ENCODE results near the gene SCAMP3. TPM values are rescaled to one million over a fixed set of nuclear protein-coding genes. Genes with fewer than 3 reads are reported as not detected.

The SCAMP3 gene
- total RNA-seq, 1 donor from 2014 or later, result 12.3 TPM

DNA sequence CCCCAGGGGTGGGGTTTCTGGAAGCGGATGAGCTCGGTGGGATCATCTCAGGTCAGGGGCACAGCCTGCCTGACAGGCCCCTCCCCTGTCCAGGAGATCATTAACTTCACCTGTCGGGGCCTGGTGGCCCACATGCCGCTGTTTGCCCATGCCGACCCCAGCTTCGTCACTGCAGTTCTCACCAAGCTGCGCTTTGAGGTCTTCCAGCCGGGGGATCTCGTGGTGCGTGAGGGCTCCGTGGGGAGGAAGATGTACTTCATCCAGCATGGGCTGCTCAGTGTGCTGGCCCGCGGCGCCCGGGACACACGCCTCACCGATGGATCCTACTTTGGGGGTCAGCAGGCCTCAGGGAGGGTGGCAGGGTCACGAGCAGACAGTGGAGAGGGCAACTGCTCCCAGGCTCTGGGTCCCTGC is 23.5 kb upstream of the SCAMP3 start:
- no peak for DNase-seq (ENCODE audit: low spot score)

DNA sequence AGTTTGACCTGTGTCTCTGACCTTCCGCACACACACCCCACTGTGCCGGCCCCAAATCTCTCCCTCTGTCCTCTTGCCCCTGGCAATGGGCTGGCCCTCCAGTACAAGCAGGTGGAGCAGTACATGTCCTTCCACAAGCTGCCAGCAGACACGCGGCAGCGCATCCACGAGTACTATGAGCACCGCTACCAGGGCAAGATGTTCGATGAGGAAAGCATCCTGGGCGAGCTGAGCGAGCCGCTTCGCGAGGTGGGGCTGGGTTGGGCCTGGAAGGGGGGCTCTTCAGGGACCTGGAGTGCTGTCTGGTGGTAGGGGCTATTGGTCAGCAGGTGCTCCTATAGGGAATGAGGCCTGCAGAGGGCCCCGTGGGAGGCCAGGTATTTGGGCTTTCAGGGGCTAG is 22.9 kb upstream of the SCAMP3 start:
- DNase-seq (ENCODE audit: low spot score), result no peak

DNA sequence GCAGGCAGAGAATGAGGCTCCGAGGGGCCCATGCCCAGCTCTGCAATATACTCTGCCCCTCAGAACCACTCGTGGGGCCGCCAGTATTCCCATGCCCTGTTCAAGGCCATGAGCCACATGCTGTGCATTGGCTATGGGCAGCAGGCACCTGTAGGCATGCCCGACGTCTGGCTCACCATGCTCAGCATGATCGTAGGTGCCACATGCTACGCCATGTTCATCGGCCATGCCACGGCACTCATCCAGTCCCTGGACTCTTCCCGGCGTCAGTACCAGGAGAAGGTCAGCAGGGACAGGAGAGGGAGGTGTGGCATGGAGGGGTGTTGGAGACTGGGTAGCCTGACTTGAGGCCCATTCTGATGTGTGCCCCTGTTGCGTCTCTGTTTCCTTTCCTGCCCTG is 22.3 kb upstream of the SCAMP3 start:
- DNase-seq (ENCODE audit: low spot score), result no peak

DNA sequence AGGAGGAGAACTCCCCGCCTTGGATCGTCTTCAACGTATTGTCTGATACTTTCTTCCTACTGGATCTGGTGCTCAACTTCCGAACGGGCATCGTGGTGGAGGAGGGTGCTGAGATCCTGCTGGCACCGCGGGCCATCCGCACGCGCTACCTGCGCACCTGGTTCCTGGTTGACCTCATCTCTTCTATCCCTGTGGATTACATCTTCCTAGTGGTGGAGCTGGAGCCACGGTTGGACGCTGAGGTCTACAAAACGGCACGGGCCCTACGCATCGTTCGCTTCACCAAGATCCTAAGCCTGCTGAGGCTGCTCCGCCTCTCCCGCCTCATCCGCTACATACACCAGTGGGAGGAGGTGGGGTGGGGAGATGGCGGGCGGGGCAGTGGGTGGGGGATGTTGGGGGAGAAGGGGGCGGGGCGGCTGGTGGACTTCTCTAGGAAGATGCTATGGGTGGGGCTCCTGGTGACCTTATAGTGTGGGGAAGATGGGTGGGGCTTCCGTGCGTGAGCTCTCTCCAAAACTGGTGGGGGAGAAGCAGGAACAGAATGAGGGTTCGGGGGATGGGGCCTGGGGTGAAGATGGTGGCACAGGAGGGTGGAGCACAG is 20.4 kb upstream of the SCAMP3 start:
- no peak for DNase-seq (ENCODE audit: low spot score)

DNA sequence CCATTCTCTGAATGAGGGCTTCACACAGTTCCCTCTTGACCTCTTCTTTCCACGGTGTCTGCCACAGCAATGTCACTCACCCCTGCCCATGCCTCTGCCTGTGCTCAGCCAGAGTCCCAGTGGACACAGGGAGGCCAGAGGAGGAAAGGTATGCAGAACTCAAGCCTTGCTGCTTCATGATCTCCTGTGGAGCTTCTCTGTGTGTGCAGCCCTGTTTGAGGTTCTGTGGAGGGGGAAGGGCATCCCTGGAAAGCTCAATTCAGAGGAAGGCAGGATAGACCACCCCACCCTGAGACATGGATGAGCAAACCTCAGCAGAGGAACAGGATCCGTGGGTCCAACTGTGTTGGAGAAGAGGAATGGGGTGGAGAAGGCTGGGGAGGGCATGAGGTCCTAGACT is 17.1 kb upstream of the SCAMP3 start:
- no peak for DNase-seq (ENCODE audit: low spot score)

DNA sequence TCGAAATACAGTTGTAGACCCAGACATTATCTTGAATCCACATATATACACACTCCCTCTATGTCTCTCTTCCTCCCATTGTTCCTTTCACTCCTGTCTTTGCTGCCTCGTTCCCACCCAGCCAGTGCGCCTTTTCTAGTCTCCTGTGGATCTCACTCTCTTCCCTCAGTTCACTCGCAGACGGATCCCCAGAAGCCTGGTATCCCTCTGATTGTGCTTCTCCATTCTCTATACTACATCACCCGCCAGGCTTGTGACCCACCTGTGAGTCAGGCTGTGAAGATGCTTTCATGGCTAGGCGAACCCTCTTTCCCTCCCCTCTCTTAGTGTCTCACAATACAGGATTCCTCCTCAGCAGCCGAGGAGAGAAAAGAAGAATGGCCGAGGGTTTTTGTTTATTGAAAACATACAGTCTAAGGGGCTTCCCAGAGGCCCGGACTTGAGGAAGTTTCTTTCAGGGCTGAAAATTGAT is 16.6 kb upstream of the SCAMP3 start:
- DNase-seq (ENCODE audit: low spot score), result no peak

DNA sequence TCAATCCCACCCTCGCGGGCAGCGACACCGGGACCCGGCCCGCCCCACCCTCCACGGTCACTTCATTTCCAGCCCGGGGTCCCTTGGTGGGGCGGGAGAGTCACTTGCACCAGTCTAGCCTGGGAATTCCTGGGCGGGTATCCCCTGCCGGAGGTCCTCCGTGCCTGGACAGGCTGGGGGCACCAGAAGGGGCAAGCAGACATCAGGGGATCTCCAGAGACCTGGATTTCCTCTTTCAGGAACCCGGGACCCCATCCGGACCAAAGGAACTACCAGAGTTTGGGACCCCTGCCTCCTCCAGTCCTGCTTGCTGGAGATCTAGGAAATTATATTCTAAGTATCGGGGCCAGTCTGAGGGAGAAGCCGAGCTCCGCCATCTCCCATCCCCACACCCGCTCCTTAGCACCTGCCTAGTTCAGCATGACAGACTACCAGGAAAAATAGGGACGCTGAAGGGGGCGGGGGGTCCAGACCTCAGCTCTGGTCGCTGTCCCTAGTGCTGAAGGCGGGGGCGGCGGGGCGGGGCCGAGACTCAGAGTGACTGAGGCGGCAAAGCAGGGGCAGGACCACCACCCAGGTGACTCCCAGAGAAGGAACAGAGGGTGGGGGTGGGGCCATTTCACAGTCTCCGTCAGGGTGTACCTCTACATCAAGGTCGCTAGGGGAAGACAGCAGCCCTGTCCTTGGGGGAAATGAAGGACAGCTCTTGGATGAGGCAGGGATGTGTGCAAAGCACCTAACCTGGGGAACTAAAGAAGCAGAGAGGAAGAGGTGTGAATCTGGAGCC is 15.9 kb upstream of the SCAMP3 start:
- peak; percentile 44 for DNase-seq (ENCODE audit: low spot score)

DNA sequence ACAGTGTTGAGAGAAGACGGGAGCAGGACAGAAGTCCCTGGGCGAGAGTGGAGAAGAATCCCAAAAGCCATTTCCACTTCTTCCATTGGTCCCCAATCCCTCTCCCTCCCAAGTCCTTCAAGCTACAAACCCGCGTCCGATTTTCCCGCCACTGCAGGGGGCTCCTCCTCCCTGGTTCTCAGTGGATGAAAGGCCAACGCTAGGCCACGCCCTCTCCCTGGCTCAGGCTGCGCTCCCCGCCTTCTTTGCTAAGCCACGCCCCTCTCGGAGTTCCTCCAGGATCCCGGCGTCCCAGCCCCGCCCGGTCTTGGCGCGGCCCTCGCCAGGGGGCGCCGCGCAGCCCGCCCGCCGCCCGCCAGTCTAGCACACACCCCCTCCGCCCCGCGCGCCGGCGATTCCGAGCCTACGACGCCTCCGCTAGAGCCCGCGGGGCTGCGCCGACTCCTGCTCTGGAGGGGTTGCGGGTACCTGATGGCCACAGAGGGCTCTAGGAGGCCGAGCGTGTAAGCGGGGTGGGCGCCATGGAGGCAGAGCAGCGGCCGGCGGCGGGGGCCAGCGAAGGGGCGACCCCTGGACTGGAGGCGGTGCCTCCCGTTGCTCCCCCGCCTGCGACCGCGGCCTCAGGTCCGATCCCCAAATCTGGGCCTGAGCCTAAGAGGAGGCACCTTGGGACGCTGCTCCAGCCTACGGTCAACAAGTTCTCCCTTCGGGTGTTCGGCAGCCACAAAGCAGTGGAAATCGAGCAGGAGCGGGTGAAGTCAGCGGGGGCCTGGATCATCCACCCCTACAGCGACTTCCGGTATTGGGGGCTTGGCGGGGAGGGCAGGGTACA is 15.1 kb upstream of the SCAMP3 start, which contains the start of gene HCN3:
Gene HCN3, plus strand, starts transcription at position 394 of the 832 bp plus-strand sequence. Its CDS starts 128 bp downstream, at position 522.
- peak; percentile 98 for DNase-seq (ENCODE audit: low spot score)

DNA sequence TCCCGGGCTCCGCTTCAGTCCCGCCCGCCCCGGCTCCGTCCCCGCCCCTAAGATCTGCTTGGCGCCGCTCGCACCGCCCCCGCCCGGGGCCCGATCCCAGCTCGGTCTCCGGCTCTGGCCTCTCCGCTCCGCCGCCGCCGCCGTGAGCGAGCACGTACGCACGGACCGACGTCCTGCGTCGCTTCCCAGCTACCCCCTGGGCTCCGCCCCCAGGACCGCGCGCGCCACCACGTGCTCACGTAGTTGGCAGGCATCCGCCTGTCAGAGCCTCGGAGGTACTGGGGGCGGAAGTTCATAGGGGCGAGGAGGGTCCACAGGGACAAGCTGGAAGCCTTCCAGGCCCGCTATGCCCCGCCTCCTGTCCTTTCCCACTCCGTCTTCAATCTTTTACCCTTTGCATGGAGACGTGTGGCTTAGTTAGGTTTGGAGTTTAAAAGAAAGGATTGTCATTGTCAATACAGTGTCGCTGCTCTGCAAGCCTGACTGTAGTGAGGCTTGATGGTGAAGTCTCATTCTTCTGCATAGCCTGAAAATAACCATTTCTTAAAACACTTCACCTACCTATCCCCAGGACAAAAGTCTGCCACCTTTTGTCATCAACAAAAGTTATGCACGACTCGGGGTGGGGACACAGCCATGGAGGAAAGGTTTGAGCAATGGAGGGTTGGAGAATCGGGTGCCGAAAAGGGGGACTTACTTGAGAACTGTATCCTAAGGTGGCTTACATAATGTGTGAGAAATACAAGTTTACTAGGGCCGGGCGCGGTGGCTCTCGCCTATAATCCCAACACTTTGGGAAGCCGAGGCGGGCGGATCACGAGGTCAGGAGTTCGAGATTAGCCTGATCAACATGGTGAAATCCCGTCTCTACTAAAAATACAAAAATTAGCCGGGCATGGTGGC is 11.4 kb upstream of the SCAMP3 start, which contains the start of gene CLK2:
Gene CLK2, minus strand, starts transcription at position 162 of the 903 bp plus-strand sequence. CDS start 2,527 bp downstream, outside the sequence.
- peak; percentile 97 for DNase-seq (ENCODE audit: low spot score)

DNA sequence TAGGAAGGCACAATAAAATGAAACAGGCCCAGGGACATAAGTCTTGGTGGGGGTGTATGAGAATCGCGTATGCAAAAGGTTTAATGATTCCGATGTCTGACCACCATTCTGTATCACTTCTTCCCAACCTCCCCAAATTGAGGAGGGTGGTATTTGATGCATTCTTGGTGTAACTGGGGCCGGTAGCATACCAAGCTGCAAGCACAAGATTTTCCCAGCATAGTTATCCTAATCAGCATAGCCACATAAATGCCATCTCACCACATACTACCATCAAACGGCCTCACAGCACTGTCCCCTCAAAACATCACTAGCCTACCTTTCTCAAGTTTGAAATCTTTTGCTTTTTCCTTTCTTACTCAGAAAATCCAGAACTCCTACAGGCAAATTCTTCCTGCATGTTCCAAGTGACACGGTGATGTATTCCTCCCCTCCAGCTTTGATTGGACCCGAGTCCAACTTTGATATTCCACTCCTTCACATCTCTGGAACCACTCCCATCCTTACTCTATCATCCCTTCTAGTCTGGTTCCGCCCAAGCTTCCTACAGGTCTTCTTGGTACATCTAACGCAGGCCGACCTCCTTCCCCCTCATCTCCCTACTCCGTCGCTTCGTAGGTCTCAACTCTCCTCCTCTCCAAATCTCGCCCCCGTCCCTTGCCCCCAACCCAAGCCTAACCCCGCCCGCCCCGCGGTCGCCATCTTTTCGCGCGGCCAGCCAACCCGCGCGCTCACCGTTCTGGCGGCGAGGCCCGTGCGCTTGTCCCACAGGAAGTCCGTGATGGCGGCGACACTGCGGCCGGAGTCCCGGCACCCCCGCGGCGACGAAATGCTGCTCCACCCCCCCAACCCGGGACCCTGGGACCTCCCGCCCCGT is 10.5 kb upstream of the SCAMP3 start:
- DNase-seq (ENCODE audit: low spot score), result peak; percentile 70

DNA sequence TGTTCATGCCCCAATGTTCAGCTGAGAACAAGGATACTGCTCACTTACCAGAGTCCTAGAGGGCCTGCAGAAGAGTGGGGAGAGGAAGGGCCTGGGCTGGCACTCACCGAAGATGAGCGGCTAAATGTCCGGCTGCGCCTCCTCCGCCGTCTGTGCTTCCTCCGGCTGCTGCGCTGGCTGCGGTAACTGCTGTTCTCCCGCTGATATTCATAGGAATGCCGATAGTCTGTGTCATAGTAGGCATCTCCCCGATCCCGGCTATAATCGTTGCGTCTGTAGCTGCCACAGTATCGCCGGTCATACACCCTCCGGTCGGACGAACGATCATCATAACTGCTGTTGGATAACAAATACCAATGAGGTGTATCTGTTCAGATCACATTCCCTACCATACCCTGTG is 7.2 kb upstream of the SCAMP3 start:
- no peak for DNase-seq (ENCODE audit: low spot score)

DNA sequence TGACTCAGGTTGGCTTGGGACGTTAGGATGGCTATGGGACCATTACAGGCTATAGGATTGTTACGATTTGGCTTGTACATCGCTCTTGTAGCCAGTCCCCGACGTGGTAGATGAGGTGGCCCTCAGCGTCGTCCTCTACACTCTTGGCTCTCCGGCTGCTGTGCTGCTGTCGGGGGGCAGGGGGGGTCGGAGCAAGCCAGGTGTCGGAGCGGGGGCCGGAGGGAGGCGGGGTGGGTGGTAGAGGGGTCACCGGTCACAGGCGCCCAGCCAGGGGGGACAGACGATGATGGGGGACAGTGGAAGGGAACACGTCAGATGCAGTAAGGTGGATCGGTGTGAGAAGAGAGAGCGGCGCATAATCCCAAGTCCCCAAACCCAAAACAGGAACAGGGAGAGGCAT is 6.5 kb upstream of the SCAMP3 start:
- no peak for DNase-seq (ENCODE audit: low spot score)

DNA sequence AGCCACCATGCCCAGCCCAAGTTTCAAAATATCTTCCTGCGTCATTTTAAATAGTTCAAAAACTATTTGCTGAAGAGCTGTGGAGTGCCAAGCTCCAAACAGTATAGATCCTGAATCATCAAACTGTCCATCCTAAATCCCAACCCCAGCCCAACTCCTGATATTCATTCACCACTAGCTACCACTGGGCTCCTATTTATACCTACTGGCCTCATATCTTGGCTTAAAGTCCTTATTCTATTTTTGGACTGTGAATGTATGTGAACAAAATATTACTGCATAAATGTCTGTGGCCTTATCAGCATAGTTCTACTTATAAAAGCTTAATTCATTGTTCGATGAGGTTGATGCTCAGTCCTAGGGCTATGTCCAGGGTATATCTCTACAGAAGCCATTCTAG is 5.2 kb upstream of the SCAMP3 start:
- no peak for DNase-seq (ENCODE audit: low spot score)

DNA sequence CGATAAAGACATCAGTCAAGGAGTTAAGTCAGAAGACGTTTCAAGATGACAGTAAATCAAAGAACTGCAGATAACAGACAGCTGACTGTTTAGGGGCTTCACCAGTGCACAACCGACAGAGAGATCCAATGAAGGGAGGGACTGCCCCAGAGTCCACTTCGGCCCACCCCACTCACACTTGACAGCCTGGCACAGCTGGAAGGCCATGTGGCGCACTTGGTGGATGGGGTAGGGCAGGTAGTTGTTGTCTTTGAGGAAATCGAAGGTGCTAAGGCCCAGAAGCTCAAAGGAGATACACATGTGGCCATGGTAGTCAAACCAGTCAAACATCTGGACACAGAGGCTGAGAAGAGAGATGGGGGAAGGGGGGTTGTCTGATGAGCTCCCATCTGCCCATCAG is 4.4 kb upstream of the SCAMP3 start:
- DNase-seq (ENCODE audit: low spot score), result no peak

DNA sequence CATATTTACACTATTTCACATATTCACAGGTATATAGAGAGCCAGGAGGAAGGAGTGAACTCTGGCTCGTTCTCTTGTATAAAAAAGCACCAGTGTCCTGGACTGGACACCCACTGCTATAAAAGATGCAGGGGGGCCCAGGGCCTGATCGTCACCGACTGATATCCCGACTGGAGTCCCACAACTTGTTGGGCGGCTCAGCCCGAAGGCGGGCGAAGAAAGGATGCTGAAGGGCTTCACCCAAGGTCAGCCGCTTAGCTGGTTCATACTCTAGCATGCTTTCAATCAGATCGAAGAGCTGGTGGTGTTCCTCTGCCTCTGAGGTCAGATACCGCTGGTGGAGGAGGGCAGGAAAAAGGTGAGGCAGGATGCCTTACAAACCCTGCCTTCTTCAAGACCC is 907 bp upstream of the SCAMP3 start:
- DNase-seq (ENCODE audit: low spot score), result no peak

DNA sequence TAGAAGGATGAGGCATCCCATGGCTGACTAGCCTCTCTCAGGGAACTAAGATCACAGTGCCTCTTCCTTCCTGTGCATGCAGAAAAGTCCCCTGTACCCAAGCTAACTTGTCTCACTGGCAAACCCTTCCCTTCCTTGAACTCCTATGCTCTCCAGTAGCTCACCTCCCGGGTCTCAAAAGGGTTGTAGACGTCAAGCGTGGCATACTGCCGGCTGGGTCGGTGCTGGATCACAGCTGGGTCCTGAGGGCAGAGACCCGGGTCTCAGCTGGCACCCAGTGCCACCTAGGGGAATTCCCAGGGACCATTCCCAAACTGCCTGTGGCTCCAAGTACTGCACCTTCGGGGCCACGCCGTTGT is 688 bp downstream of the SCAMP3 start:
- DNase-seq (ENCODE audit: low spot score), result no peak

DNA sequence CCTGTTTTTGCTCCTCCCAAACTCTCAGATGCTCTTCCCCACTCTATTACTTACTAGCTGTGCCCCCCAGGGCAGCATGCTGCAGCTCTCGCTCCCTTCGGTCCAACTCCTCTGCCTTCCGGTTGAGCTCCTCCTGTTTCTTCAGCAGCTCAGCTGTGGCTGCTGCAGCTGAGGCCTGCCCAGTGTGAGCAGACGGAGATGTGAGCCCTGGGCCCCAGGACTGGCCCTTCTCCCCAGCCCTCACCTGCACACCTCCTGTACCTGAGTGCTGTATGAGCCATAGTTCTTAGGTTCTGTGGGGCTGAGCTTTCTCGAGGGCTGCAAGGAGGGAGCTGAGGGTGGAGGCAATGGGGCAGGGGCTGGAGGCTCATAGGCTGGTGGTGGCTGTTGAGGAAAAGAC is 1.9 kb downstream of the SCAMP3 start:
- DNase-seq (ENCODE audit: low spot score), result no peak

DNA sequence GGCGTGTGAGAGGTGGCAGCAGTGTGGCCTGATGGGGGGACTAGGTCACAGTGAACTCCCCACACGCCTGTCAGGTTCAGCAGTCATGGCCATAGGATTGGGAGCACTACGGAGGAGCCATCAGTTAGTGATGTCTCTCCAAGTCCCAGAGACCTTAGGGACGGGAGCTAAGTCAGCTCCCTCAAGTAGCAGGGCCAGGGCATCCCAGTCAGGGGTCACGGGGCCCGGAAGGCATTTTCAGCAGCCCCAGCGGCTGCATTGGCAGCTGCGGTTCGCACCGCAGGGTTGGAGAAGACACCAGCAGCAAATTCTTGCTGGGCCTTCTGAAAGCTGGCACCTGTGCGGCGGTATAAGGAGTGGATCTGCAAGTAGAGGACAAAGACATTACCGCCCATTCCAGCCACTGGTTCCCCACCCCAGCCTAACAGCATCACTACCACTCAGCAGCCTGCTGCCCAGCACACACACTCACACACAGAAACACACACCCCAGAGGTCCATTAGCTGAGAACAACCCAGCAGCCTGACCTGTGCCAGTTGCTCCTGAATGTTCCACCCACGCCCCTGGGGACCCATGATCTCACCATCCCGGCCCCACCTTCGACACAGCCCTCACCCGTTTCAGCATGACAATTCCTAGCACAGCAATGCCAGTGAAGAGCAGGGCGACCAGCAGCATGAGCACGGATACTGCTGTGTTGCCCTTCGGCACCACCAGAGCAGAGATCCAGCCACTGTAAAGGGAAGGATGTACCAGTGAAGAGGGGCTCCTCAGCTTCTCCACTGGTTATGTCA is 5.9 kb downstream of the SCAMP3 start:
- DNase-seq (ENCODE audit: low spot score), result no peak

DNA sequence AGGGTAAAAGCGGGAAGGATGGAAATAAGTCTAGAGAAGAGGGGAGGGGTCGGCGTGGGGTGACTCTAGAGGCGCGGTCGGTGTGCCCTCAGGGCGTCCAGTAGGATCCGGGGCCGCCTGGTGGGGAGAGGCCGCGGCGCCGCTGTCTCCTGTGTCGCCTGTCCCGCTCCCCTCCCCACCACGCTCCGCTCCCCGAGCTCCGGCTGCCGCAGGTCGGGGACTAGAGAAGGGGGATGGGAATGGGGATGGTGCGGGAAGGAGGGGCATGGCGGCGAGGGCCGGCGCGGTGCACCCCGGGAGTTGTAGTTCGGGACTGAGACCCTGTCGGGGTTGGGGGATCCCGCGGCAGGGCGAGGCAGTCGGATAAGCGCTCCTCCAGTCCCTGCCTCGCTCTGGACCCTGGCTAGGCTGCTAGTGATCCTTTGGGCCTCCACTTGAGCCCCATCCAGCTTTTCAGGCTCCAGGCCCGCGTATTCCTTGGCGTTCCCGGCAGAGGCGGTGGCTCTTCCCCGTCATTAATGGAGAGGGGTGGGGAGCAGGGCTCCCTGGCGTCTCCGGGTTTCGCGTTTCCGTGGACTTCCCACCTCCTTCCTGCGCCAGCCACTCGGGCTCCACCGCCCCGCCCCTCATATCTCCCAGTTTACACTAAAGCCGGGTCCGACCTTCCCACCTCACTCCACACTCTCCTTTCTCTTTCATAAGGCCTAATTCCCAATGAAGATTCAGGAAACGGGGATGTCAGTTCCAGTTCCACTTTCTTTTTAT is 6.7 kb downstream of the SCAMP3 start, which contains the start of gene ENTREP3:
Gene ENTREP3, minus strand, starts transcription at position 241 of the 765 bp plus-strand sequence. CDS start 606 bp downstream, outside the sequence.
- peak; percentile 94 for DNase-seq (ENCODE audit: low spot score)
